ENCODE data around the gene CYGB. TPM values are rescaled to one million over a fixed set of nuclear protein-coding genes. Genes with fewer than 3 reads are reported as not detected.

Gene CYGB
- total RNA-seq, 1 donor from 2014 or later = 0.60 TPM

GRCh38 chr17:76481071-76481655 lies 56.3 kb downstream of the CYGB start:
- DNase-seq (ENCODE audit: low read depth in 2 of 2) = no peak

- DNase-seq (ENCODE audit: low read depth in 2 of 2) = no peak
Observed at GRCh38 chr17:76480632-76481031, 56.9 kb downstream of the CYGB start.

- DNase-seq (ENCODE audit: low read depth in 2 of 2) = no peak
Observed at GRCh38 chr17:76479515-76480060, 57.9 kb downstream of the CYGB start.

GRCh38 chr17:76478730-76479514 lies 58.6 kb downstream of the CYGB start:
- no peak for DNase-seq (ENCODE audit: low read depth in 2 of 2)

GRCh38 chr17:76478097-76478496 lies 59.4 kb downstream of the CYGB start:
- no peak for DNase-seq (ENCODE audit: low read depth in 2 of 2)

GRCh38 chr17:76477576-76477975 lies 59.9 kb downstream of the CYGB start:
- DNase-seq (ENCODE audit: low read depth in 2 of 2) = no peak

Other genes starting within 250 kb of the CYGB start
- 5.2 and 12.1 TPM in 2 replicates for gene QRICH2, start 229.4 kb downstream of the CYGB start, total RNA-seq
- 69.7 and 103 TPM in 2 replicates for gene PRPSAP1, start 183.8 kb downstream of the CYGB start, total RNA-seq
- 193 and 276 TPM in 2 replicates for gene SPHK1, start 153.1 kb downstream of the CYGB start, total RNA-seq
- gene UBE2O, start 84.6 kb downstream of the CYGB start, total RNA-seq = 12.3 and 13.3 TPM in 2 replicates
- not detected in 2 replicates for gene AANAT, start 70.1 kb downstream of the CYGB start, total RNA-seq
- 8.1 and 22.6 TPM in 2 replicates for gene RHBDF2, start 36.3 kb downstream of the CYGB start, total RNA-seq
- gene PRCD, start 2.3 kb upstream of the CYGB start, total RNA-seq = 0.20 and 0.22 TPM in 2 replicates
- not detected in 2 replicates for gene ST6GALNAC2, start 48.2 kb upstream of the CYGB start, total RNA-seq
- not detected in 2 replicates for gene ST6GALNAC1, start 106.0 kb upstream of the CYGB start, total RNA-seq
- 112 and 221 TPM in 2 replicates for gene MXRA7, start 173.3 kb upstream of the CYGB start, total RNA-seq
- 10.5 and 15.1 TPM in 2 replicates for gene JMJD6, start 188.9 kb upstream of the CYGB start, total RNA-seq
- gene METTL23, start 189.1 kb upstream of the CYGB start, total RNA-seq = 20.0 and 22.8 TPM in 2 replicates
- gene SRSF2, start 199.6 kb upstream of the CYGB start, total RNA-seq = 142 and 143 TPM in 2 replicates
- 21.1 and 31.9 TPM in 2 replicates for gene MFSD11, start 200.4 kb upstream of the CYGB start, total RNA-seq